Fibroblast of villous mesenchyme (primary cell): ENCODE measurements around the gene DUSP21. TPM values are rescaled to one million over a fixed set of nuclear protein-coding genes. Genes with fewer than 3 reads are reported as not detected.
"Not testable (repeated sequence)": the region's sequence is repeated elsewhere in the genome, so short reads cannot be mapped to it uniquely, and the experiment has no call there.

Source experiments
- DNase-seq: peaks from one replicate; pipeline ENCODE4 v3.0.0-alpha.2; 2010; ENCODE audit warnings: low read depth
- H3K4me3 ChIP-seq: 2 replicates; pipeline ENCODE4 v1.5.1; 2011; ENCODE audit warnings: low read depth, mild to moderate bottlenecking, low read length
- CTCF ChIP-seq: IDR thresholded peaks from 2 replicates; pipeline ENCODE4 v1.5.1; 2012; ENCODE audit warnings: low read depth, mild to moderate bottlenecking, low read length; ENCODE audit not compliant: insufficient read depth
- total RNA-seq: library from RNA; depleted of rRNA; stranded (reverse); fragments of >200 nt; gene quantifications from 2 replicates; pipeline ENCODE4 v1.2.3, GENCODE V29; 2012

Gene DUSP21
- total RNA-seq, 1 donor, result not detected

GRCh38 chrX:44828008-44828605 is 15.7 kb upstream of the DUSP21 start:
- peak; percentile 39 for DNase-seq
- TF ChIP-seq CTCF, result no peak
- no peak overlapping the region for H3K4me3 ChIP-seq

GRCh38 chrX:44829832-44830231 is 14.0 kb upstream of the DUSP21 start:
- no peak for TF ChIP-seq CTCF
- no peak overlapping the region for H3K4me3 ChIP-seq
- no peak for DNase-seq

- no peak overlapping the region for H3K4me3 ChIP-seq
- DNase-seq, result no peak
- TF ChIP-seq CTCF, result no peak
These were observed 1.1 kb upstream of the DUSP21 start for GRCh38 chrX:44842550-44843317.

- DNase-seq, result no peak
- TF ChIP-seq CTCF, result no peak
- H3K4me3 ChIP-seq, result no peak overlapping the region
These were observed 511 bp upstream of the DUSP21 start for GRCh38 chrX:44843318-44843702.

GRCh38 chrX:44844204-44844603 is 383 bp downstream of the DUSP21 start:
- TF ChIP-seq CTCF, result no peak
- no peak overlapping the region for H3K4me3 ChIP-seq
- no peak for DNase-seq

- not testable (repeated sequence) for H3K4me3 ChIP-seq, DNase-seq
These were observed 7.1 kb downstream of the DUSP21 start for GRCh38 chrX:44850891-44851290.

GRCh38 chrX:44871114-44871645 is 27.4 kb downstream of the DUSP21 start:
- DNase-seq, result peak; percentile 30
- TF ChIP-seq CTCF, result no peak
- peak overlapping the region; percentile 84 for H3K4me3 ChIP-seq
